ENCODE measurements around the gene TCP11. TPM values are rescaled to one million over a fixed set of nuclear protein-coding genes. Genes with fewer than 3 reads are reported as not detected.

The TCP11 gene
- polyA plus RNA-seq, 1 of the 3 experiments (the other 2 are of a cell fraction), result 0.16 TPM

DNA sequence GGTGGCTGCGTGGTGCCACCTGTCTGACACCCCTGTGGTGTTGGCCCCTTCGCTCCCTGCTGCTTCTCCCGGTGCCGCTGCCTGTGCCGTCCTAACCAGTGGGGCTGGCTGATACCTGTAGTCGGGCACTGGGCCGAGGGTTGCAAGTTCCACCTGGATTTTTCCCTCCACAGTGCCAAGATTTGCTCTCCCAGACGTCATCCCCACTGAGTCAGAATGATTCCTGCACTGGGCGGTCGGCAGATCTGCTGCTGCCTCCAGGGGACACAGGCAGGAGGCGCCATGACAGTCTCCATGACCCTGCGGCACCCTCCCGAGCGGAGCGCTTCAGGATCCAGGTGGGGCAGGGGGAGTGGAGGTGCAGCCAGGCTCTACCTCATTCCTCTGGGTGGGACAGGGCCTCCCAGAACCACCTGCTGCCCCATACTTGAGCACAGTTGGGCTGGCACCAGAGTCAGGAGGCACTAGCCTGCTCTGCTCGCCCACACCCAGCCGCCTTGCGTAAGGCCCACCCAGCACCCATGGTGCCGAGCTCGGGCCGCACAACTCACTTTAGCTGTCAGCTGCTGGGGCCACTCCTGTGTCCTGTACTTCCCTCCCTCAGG is 60.2 kb downstream of the TCP11 start:
- no peak overlapping the region for H2AFZ ChIP-seq (ENCODE audit: low read depth)

More for the DNA sequence above, 60.2 kb downstream of the TCP11 start:
- Histone ChIP-seq H3K4me2 (no peak overlapping the region), H3K4me3 (ENCODE audit: low read depth in 2 of 2, low read length in 1 of 2) (no peak overlapping the region), H3K9ac (no peak overlapping the region), H4K20me1 (ENCODE audit: insufficient read depth) (no peaks in the 10 kb centered on the region), H3K27me3 (ENCODE audit: insufficient read depth) (no peaks in the 10 kb centered on the region), H3F3A (replicated peaks; ENCODE audit: insufficient read depth) (no peaks in the 10 kb centered on the region), H3K9me3 (no peaks in the 10 kb centered on the region), H3K27ac (ENCODE audit: low read depth in 2 of 2, low read length in 1 of 2) (no peak overlapping the region), H3K36me3 (replicated peaks in 1 of 2; ENCODE audit: control insufficient read depth in 1 of 2, insufficient read depth in 2 of 2, low read length in 1 of 2) (peaks cover 0 to 41% of the 10 kb centered on the region in 2 experiments), H3K79me2 (ENCODE audit: insufficient read depth) (no peaks in the 10 kb centered on the region), H3K4me1 (ENCODE audit: control insufficient read depth in 1 of 2, insufficient read depth in 2 of 2, low read depth in 1 of 2, low read length in 1 of 2) (no peaks in the 10 kb centered on the region), H3K9me2 (no peaks in the 10 kb centered on the region)
- CTCF ChIA-PET, result no interaction called here
- no peak for DNase-seq
- WGBS (ENCODE audit: low lambda C conversion rate), result 88% methylated on average over 17 of the region's 21 CpGs
- POLR2A ChIA-PET, result no interaction called here
- TF ChIP-seq FOXM1 (IDR thresholded peaks at IDR 0.05; ENCODE audit: low read depth), result no peak
- no peak for TF ChIP-seq TEAD4 (IDR thresholded peaks at IDR 0.05; ENCODE audit: borderline replicate concordance, insufficient read depth)
- TF ChIP-seq GATA2 (CRISPR knock-in tag; IDR thresholded peaks at IDR 0.05), result no peak
- TF ChIP-seq, protein P1, sequence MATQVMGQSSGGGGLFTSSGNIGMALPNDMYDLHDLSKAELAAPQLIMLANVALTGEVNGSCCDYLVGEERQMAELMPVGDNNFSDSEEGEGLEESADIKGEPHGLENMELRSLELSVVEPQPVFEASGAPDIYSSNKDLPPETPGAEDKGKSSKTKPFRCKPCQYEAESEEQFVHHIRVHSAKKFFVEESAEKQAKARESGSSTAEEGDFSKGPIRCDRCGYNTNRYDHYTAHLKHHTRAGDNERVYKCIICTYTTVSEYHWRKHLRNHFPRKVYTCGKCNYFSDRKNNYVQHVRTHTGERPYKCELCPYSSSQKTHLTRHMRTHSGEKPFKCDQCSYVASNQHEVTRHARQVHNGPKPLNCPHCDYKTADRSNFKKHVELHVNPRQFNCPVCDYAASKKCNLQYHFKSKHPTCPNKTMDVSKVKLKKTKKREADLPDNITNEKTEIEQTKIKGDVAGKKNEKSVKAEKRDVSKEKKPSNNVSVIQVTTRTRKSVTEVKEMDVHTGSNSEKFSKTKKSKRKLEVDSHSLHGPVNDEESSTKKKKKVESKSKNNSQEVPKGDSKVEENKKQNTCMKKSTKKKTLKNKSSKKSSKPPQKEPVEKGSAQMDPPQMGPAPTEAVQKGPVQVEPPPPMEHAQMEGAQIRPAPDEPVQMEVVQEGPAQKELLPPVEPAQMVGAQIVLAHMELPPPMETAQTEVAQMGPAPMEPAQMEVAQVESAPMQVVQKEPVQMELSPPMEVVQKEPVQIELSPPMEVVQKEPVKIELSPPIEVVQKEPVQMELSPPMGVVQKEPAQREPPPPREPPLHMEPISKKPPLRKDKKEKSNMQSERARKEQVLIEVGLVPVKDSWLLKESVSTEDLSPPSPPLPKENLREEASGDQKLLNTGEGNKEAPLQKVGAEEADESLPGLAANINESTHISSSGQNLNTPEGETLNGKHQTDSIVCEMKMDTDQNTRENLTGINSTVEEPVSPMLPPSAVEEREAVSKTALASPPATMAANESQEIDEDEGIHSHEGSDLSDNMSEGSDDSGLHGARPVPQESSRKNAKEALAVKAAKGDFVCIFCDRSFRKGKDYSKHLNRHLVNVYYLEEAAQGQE (IDR thresholded peaks at IDR 0.05; ENCODE audit: low read depth, low read length), result no peak
- no peak for TF ChIP-seq GABPA (IDR thresholded peaks at IDR 0.05; ENCODE audit: low read depth)
- TF ChIP-seq RXRA (IDR thresholded peaks at IDR 0.05; ENCODE audit: borderline replicate concordance, low read depth), result no peak
- TF ChIP-seq MXI1 (IDR thresholded peaks at IDR 0.05; ENCODE audit: low read depth, low read length), result no peak
- TF ChIP-seq, protein P2, sequence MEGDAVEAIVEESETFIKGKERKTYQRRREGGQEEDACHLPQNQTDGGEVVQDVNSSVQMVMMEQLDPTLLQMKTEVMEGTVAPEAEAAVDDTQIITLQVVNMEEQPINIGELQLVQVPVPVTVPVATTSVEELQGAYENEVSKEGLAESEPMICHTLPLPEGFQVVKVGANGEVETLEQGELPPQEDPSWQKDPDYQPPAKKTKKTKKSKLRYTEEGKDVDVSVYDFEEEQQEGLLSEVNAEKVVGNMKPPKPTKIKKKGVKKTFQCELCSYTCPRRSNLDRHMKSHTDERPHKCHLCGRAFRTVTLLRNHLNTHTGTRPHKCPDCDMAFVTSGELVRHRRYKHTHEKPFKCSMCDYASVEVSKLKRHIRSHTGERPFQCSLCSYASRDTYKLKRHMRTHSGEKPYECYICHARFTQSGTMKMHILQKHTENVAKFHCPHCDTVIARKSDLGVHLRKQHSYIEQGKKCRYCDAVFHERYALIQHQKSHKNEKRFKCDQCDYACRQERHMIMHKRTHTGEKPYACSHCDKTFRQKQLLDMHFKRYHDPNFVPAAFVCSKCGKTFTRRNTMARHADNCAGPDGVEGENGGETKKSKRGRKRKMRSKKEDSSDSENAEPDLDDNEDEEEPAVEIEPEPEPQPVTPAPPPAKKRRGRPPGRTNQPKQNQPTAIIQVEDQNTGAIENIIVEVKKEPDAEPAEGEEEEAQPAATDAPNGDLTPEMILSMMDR (IDR thresholded peaks at IDR 0.05), result no peak
- no peak for TF ChIP-seq TCF12 (IDR thresholded peaks at IDR 0.05)
- no peak for TF ChIP-seq POLR2AphosphoS5 (IDR thresholded peaks at IDR 0.05; ENCODE audit: low read depth, low read length)
- TF ChIP-seq EP300 (IDR thresholded peaks at IDR 0.05; ENCODE audit: borderline replicate concordance in 1 of 2, low read depth in 1 of 2, low read length in 1 of 2), result no peak

Data from SK-N-SH (cell line).